GM21723 (cell line): Measurements from ENCODE around the gene FOXO3B.
"Not testable (repeated sequence)": the region's sequence is repeated elsewhere in the genome, so short reads cannot be mapped to it uniquely, and the experiment has no call there.

Source experiments
- ATAC-seq: cut with Tn5 transposase; IDR thresholded peaks from one replicate; pipeline ENCODE4 v1.9.1; 2021; ENCODE audit warnings: mild to moderate bottlenecking, moderate library complexity; ENCODE audit not compliant: unreplicated experiment

FOXO3B gene

GRCh38 chr17:18681767-18682571 is at the start of gene FOXO3B:
Gene FOXO3B, minus strand, starts transcription at chr17:18682314. Its CDS starts 663 bp downstream, at chr17:18681651.
- ATAC-seq = peak; percentile 83

GRCh38 chr17:18723509-18723908 is 41.4 kb upstream of the FOXO3B start:
- ATAC-seq = not testable (repeated sequence)

- not testable (repeated sequence) for ATAC-seq
Measured at GRCh38 chr17:18722612-18723011, 40.5 kb upstream of the FOXO3B start.

GRCh38 chr17:18721775-18722547 is 39.8 kb upstream of the FOXO3B start:
- ATAC-seq = not testable (repeated sequence)

GRCh38 chr17:18719428-18720110 is 37.5 kb upstream of the FOXO3B start:
- ATAC-seq = not testable (repeated sequence)

- not testable (repeated sequence) for ATAC-seq
Measured at GRCh38 chr17:18718643-18719427, 36.7 kb upstream of the FOXO3B start.

- not testable (repeated sequence) for ATAC-seq
Measured at GRCh38 chr17:18712354-18712999, 30.4 kb upstream of the FOXO3B start.

- ATAC-seq = not testable (repeated sequence)
Measured at GRCh38 chr17:18708215-18708614, 26.1 kb upstream of the FOXO3B start.

GRCh38 chr17:18705955-18706354 is 23.8 kb upstream of the FOXO3B start:
- ATAC-seq = not testable (repeated sequence)

GRCh38 chr17:18698473-18699103 is 16.5 kb upstream of the FOXO3B start:
- ATAC-seq = not testable (repeated sequence)

GRCh38 chr17:18695143-18695542 is 13.0 kb upstream of the FOXO3B start:
- ATAC-seq = not testable (repeated sequence)

GRCh38 chr17:18682668-18683067 is 554 bp upstream of the FOXO3B start:
- not testable (repeated sequence) for ATAC-seq

GRCh38 chr17:18677381-18677780 is 4.7 kb downstream of the FOXO3B start:
- ATAC-seq = not testable (repeated sequence)

GRCh38 chr17:18676928-18677327 is 5.2 kb downstream of the FOXO3B start:
- not testable (repeated sequence) for ATAC-seq

- not testable (repeated sequence) for ATAC-seq
Measured at GRCh38 chr17:18672395-18673227, 9.5 kb downstream of the FOXO3B start.

GRCh38 chr17:18668625-18669024 is 13.5 kb downstream of the FOXO3B start:
- not testable (repeated sequence) for ATAC-seq

- ATAC-seq = not testable (repeated sequence)
Measured at GRCh38 chr17:18667535-18667934, 14.6 kb downstream of the FOXO3B start.

- ATAC-seq = not testable (repeated sequence)
Measured at GRCh38 chr17:18666326-18666725, 15.8 kb downstream of the FOXO3B start.
